Gastrocnemius medialis (tissue), 4 donors: ENCODE data around the gene BORCS5.

Source experiments
- CTCF ChIP-seq, 5 experiments: fragments of 450-650 bp in 3 of 5; fragments of 200-600 bp in 2 of 5; sonication (generic) in 2 of 5; IDR thresholded peaks in 4 of 5; conservative IDR thresholded peaks in 1 of 5; 1 replicate in 4 of 5; 2 replicates in 1 of 5; pipeline ENCODE4 v1.5.1; 2016 to 2019; ENCODE audit warnings: antibody characterized with exemption in 5 of 5, mild to moderate bottlenecking in 3 of 5, moderate library complexity in 3 of 5
- POLR2A ChIP-seq, 2 donors: fragments of 450-650 bp; IDR thresholded peaks; one replicate each; pipeline ENCODE4 v1.6.1; 2017; ENCODE audit warnings: antibody characterized with exemption in 2 of 2, mild to moderate bottlenecking in 2 of 2, moderate library complexity in 2 of 2

- TF ChIP-seq POLR2A (IDR thresholded peaks at IDR 0.05), result no peak
- no peak for TF ChIP-seq CTCF (IDR thresholded peaks at IDR 0.05 in 4 of 5, conservative IDR thresholded peaks at IDR 0.05 in 1 of 5)
Observed at GRCh38 chr12:12378616-12379015, 21.7 kb downstream of the BORCS5 start.
